ENCODE results near the gene GPR162.

The GPR162 gene

GRCh38 chr12:6813363-6813762, 8.3 kb upstream of the GPR162 start:
- H3K4me2 ChIP-seq (ENCODE audit: low read length): no peak overlapping the region; the same call in 1 of the 2 replicates
- H3K9me2 ChIP-seq (replicated peaks; ENCODE audit: control insufficient read depth, low read length): no peaks in the 10 kb centered on the region
- peaks cover 15% of the 10 kb centered on the region for H3K4me1 ChIP-seq (ENCODE audit: control insufficient read depth, low read length)
- H3K79me2 ChIP-seq (ENCODE audit: control insufficient read depth, low read length): no peaks in the 10 kb centered on the region
- H3K36me3 ChIP-seq (ENCODE audit: control insufficient read depth, low read length): no peaks in the 10 kb centered on the region
- no peak overlapping the region for H3K27ac ChIP-seq (ENCODE audit: low read depth, low read length)
- TF ChIP-seq CTCF (IDR thresholded peaks at IDR 0.05; ENCODE audit: low read depth, low read length, poor library complexity, severe bottlenecking) (no peak), EZH2phosphoT487 (IDR thresholded peaks at IDR 0.05; ENCODE audit: borderline replicate concordance, low read length) (no peak)
- H3F3A ChIP-seq (ENCODE audit: control insufficient read depth, insufficient read depth): no peaks in the 10 kb centered on the region
- no peaks in the 10 kb centered on the region for H3K9me3 ChIP-seq (ENCODE audit: control insufficient read depth, insufficient read depth, low read length)
- H3K27me3 ChIP-seq (ENCODE audit: control insufficient read depth, low read length): peaks cover 25% of the 10 kb centered on the region
- H4K20me1 ChIP-seq (ENCODE audit: control insufficient read depth, insufficient read depth, low read depth, low read length): no peaks in the 10 kb centered on the region
- H3K4me3 ChIP-seq (ENCODE audit: low read length): no peak overlapping the region

GRCh38 chr12:6816598-6816997, 5.0 kb upstream of the GPR162 start:
- H3K79me2 ChIP-seq (ENCODE audit: control insufficient read depth, low read length): no peaks in the 10 kb centered on the region
- H3K36me3 ChIP-seq (ENCODE audit: control insufficient read depth, low read length): no peaks in the 10 kb centered on the region
- H3K4me2 ChIP-seq (ENCODE audit: low read length): no peak overlapping the region
- no peaks in the 10 kb centered on the region for H4K20me1 ChIP-seq (ENCODE audit: control insufficient read depth, insufficient read depth, low read depth, low read length)
- no peaks in the 10 kb centered on the region for H3K9me2 ChIP-seq (replicated peaks; ENCODE audit: control insufficient read depth, low read length)
- TF ChIP-seq CTCF (IDR thresholded peaks at IDR 0.05; ENCODE audit: low read depth, low read length, poor library complexity, severe bottlenecking) (no peak), EZH2phosphoT487 (IDR thresholded peaks at IDR 0.05; ENCODE audit: borderline replicate concordance, low read length) (no peak)
- peaks cover 21% of the 10 kb centered on the region for H3K4me1 ChIP-seq (ENCODE audit: control insufficient read depth, low read length)
- no peaks in the 10 kb centered on the region for H3K9me3 ChIP-seq (ENCODE audit: control insufficient read depth, insufficient read depth, low read length)
- no peak overlapping the region for H3K27ac ChIP-seq (ENCODE audit: low read depth, low read length)
- H3K4me3 ChIP-seq (ENCODE audit: low read length): no peak overlapping the region
- no peaks in the 10 kb centered on the region for H3F3A ChIP-seq (ENCODE audit: control insufficient read depth, insufficient read depth)
- H3K27me3 ChIP-seq (ENCODE audit: control insufficient read depth, low read length): peaks cover 46% of the 10 kb centered on the region

- peaks cover 25% of the 10 kb centered on the region for H3K4me1 ChIP-seq (ENCODE audit: control insufficient read depth, low read length)
- H3K4me2 ChIP-seq (ENCODE audit: low read length): no peak overlapping the region
- H3K27me3 ChIP-seq (ENCODE audit: control insufficient read depth, low read length): peaks cover 48% of the 10 kb centered on the region
- no peak overlapping the region for H3K4me3 ChIP-seq (ENCODE audit: low read length)
- H4K20me1 ChIP-seq (ENCODE audit: control insufficient read depth, insufficient read depth, low read depth, low read length): no peaks in the 10 kb centered on the region
- no peaks in the 10 kb centered on the region for H3K36me3 ChIP-seq (ENCODE audit: control insufficient read depth, low read length)
- H3K9me3 ChIP-seq (ENCODE audit: control insufficient read depth, insufficient read depth, low read length): no peaks in the 10 kb centered on the region
- no peaks in the 10 kb centered on the region for H3K9me2 ChIP-seq (replicated peaks; ENCODE audit: control insufficient read depth, low read length)
- H3K27ac ChIP-seq (ENCODE audit: low read depth, low read length): no peak overlapping the region
- no peaks in the 10 kb centered on the region for H3K79me2 ChIP-seq (ENCODE audit: control insufficient read depth, low read length)
- TF ChIP-seq EZH2phosphoT487 (IDR thresholded peaks at IDR 0.05; ENCODE audit: borderline replicate concordance, low read length) (no peak), CTCF (IDR thresholded peaks at IDR 0.05; ENCODE audit: low read depth, low read length, poor library complexity, severe bottlenecking) (no peak)
- no peaks in the 10 kb centered on the region for H3F3A ChIP-seq (ENCODE audit: control insufficient read depth, insufficient read depth)
Observed at GRCh38 chr12:6817098-6817497, 4.5 kb upstream of the GPR162 start.
